ENCODE measurements around the gene AOAH. TPM values are rescaled to one million over a fixed set of nuclear protein-coding genes. Genes with fewer than 3 reads are reported as not detected.

AOAH gene
- total RNA-seq, 1 donor from 2014 or later = 0.92 TPM

- Mint-ChIP-seq H3K4me3 (no peak overlapping the region), H3K9me3 (no peaks in the 10 kb centered on the region), H3K36me3 (no peaks in the 10 kb centered on the region), H3K27me3 (peaks cover 8% of the 10 kb centered on the region), H3K27ac (no peak overlapping the region), H3K4me1 (ENCODE audit: unreplicated experiment) (peaks cover 14% of the 10 kb centered on the region)
- DNase-seq (ENCODE audit: extremely low spot score, unreplicated experiment) = no peak
- no peak for TF ChIP-seq CTCF (conservative IDR thresholded peaks at IDR 0.05)
Observed at GRCh38 chr7:36691983-36692382, 32.3 kb downstream of the AOAH start.

- H3K4me1 Mint-ChIP-seq (ENCODE audit: unreplicated experiment) = peaks cover 17% of the 10 kb centered on the region
- DNase-seq (ENCODE audit: extremely low spot score, unreplicated experiment) = no peak
- H3K27ac Mint-ChIP-seq = no peak overlapping the region
- no peak overlapping the region for H3K4me3 Mint-ChIP-seq
- no peak for TF ChIP-seq CTCF (conservative IDR thresholded peaks at IDR 0.05)
- no peaks in the 10 kb centered on the region for H3K36me3 Mint-ChIP-seq
- H3K9me3 Mint-ChIP-seq = no peaks in the 10 kb centered on the region
- H3K27me3 Mint-ChIP-seq = peaks cover 8% of the 10 kb centered on the region
Observed at GRCh38 chr7:36690514-36691187, 33.6 kb downstream of the AOAH start.

- no peak for DNase-seq (ENCODE audit: extremely low spot score, unreplicated experiment)
- Mint-ChIP-seq H3K36me3 (no peaks in the 10 kb centered on the region), H3K27ac (no peak overlapping the region), H3K27me3 (peaks cover 8% of the 10 kb centered on the region), H3K9me3 (no peaks in the 10 kb centered on the region), H3K4me3 (no peak overlapping the region), H3K4me1 (ENCODE audit: unreplicated experiment) (peaks cover 17% of the 10 kb centered on the region)
- TF ChIP-seq CTCF (conservative IDR thresholded peaks at IDR 0.05) = no peak
Observed at GRCh38 chr7:36690041-36690440, 34.3 kb downstream of the AOAH start.

DNA sequence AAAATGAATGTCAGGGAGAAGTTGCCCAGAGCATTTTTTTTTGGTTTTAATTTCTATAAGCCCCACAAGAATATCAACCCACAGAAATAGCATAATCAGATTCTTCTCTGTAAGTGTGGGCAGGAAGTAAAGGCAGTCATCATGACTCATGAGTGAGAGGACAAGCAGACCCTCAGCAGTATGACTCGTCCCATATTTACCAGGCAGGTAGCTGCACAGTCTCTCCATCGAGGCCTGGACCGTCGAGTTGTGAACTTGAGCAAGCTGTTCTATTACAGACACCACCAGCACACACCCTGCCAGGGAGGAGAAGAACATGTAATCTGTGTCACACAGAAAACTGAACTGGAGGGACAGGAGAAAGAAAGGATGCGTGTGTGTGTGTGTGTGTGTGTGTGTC lies 37.8 kb downstream of the AOAH start:
- no peak for TF ChIP-seq CTCF (conservative IDR thresholded peaks at IDR 0.05)
- H3K27me3 Mint-ChIP-seq = peaks cover 7% of the 10 kb centered on the region
- H3K4me1 Mint-ChIP-seq (ENCODE audit: unreplicated experiment) = peaks cover 22% of the 10 kb centered on the region
- DNase-seq (ENCODE audit: extremely low spot score, unreplicated experiment) = no peak
- no peak overlapping the region for H3K27ac Mint-ChIP-seq
- no peak overlapping the region for H3K4me3 Mint-ChIP-seq
- H3K36me3 Mint-ChIP-seq = no peaks in the 10 kb centered on the region
- no peaks in the 10 kb centered on the region for H3K9me3 Mint-ChIP-seq

DNA sequence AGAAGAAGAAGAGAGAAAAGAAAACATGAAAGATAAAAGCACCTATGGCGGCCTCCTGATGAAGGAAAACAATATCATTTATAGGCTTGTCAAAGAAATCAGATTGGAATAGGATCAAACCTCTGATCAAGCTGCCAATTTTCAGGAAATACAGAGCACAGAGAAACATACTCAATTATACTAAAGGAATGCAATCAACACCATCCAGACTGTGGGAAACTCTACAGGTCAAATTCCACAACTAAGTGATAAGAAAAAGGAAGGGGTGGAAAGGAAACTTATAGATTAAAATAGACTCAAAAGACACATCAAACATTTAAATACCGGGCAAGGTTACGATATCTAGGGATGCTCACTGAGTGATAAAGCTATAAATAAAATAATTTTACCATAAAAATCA lies 39.3 kb downstream of the AOAH start:
- Mint-ChIP-seq H3K4me1 (ENCODE audit: unreplicated experiment) (peaks cover 8% of the 10 kb centered on the region), H3K36me3 (no peaks in the 10 kb centered on the region), H3K27me3 (peaks cover 2% of the 10 kb centered on the region), H3K4me3 (no peak overlapping the region), H3K9me3 (no peaks in the 10 kb centered on the region), H3K27ac (no peak overlapping the region)
- DNase-seq (ENCODE audit: extremely low spot score, unreplicated experiment) = no peak
- TF ChIP-seq CTCF (conservative IDR thresholded peaks at IDR 0.05) = no peak
